ENCODE results near the gene TUBB3. TPM values are rescaled to one million over a fixed set of nuclear protein-coding genes. Genes with fewer than 3 reads are reported as not detected.

The TUBB3 gene
- total RNA-seq, 1 experiment from 2014 or later, result 79.6 TPM

DNA sequence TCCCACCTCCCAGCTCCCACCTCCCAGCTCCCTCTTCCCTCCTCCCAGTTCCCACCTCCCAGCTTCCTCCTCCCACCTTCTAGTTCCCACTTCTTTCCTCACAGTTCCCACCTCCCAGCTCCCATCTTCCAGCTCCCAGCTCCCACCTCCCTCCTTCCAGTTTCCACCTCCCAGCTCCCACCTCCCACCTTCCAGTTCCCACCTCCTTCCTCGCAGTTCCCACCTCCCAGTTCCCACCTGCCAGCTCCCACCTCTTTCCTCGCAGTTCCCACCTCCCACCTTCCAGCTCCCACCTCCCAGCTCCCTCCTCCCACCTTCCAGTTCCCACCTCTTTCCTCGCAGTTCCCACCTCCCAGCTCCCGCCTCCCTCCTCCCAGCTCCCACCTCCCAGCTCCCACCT lies 14.9 kb upstream of the TUBB3 start:
- ChIA-PET POLR2A (ENCODE audit: unreplicated experiment) (interaction anchor here (0.6 to 0.7 kb wide), 2 partner anchors 151 to 195 kb away, joined by 5 to 14 read pairs; no protein-coding TSS in a partner anchor), CTCF (interaction anchor here (0.7 kb wide), 2 partner anchors 32 to 84 kb away, joined by 4 to 33 read pairs; no protein-coding TSS in a partner anchor)
- intact Hi-C loops (cut with micrococcal nuclease; ENCODE audit: unreplicated experiment), result no loop called here
- no peak overlapping the region for H3K4me3 ChIP-seq
- no peaks in the 10 kb centered on the region for H3K27me3 ChIP-seq (ENCODE audit: insufficient read depth, low read depth)
- H3K9me2 ChIP-seq (ENCODE audit: insufficient read depth), result no peaks in the 10 kb centered on the region
- no peak overlapping the region for H3K4me2 ChIP-seq
- H3K27ac ChIP-seq, result no peak overlapping the region
- no peaks in the 10 kb centered on the region for H3K79me2 ChIP-seq (ENCODE audit: low read depth)
- BruUV-seq (replicated peaks), result no TSS peak
- H3K4me1 ChIP-seq (replicated peaks; ENCODE audit: insufficient read depth), result 0 out of 2 replicates have a peak, but pooled peaks cover 11% of the 10 kb centered on the region
- H2AFZ ChIP-seq, result no peak overlapping the region
- no peaks in the 10 kb centered on the region for H3K9me3 ChIP-seq (ENCODE audit: insufficient read depth, low read depth)
- TF ChIP-seq EZH2 (IDR thresholded peaks at IDR 0.05; ENCODE audit: low read depth) (no peak), CTCF (conservative IDR thresholded peaks at IDR 0.05) (no peak)
- H3F3A ChIP-seq (ENCODE audit: insufficient read depth, low read depth), result peaks cover 24% of the 10 kb centered on the region; the same call in 1 of the 2 replicates
- no peak for DNase-seq
- H3K36me3 ChIP-seq (ENCODE audit: low read depth), result peaks cover 6% of the 10 kb centered on the region; the same call in 1 of the 2 replicates
- no peaks in the 10 kb centered on the region; the same call in 1 of the 2 replicates for H4K20me1 ChIP-seq (ENCODE audit: insufficient read depth)

DNA sequence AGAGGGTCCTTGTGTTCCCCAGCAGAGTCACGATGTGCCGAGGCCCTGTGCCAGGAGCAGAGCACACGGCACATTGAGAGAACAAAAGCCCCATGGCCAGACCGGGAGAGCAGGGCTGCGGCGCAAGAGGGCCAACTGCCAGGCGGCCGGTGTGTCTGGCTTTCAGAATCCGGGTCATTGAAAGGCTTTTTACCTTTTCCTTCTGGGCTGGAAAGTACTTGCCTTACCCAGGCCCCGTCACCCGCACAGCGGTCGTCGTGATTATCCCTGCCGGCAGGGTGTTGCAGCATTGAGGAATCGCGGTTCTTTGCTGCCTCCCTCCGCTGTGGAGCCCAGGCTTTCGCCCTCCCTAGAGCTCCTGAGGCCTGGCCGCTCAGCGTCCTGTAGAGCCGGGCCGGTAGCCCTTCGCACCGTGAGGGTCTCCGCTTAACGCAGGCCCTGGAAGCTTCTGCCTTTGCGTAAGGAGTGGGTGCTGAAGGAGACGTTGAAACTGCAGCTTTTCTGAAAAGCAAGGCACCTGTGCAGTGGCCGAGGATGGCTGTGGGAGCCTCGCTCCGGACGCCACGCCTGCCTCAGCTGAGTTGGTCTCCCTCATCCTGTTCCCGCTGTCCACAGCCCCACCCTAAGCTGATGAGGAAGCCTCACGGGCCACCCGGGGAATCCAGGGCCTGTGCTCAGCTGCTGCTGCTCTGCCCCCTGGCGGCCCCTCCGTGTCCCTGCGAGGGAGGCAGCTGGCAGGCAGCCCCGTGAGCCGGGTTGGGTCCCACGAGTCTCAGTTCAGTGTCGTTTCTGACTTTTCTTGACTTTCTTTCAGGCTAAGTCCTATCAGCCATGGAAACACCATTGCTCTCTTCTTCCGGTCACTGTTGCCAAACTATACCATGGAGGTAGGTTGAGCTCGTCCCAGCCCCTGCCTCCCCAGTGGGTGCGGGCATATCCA lies 13.1 kb upstream of the TUBB3 start:
- H3K27ac ChIP-seq, result no peak overlapping the region
- H3K79me2 ChIP-seq (ENCODE audit: low read depth), result no peaks in the 10 kb centered on the region
- no peak overlapping the region for H2AFZ ChIP-seq
- DNase-seq, result peak in 1 of 2 experiments; percentile 76
- ChIA-PET CTCF (interaction anchor here (0.7 to 1.2 kb wide), 3 partner anchors 29 to 253 kb away, joined by 3 to 16 read pairs (median 4); no protein-coding TSS in a partner anchor), POLR2A (ENCODE audit: unreplicated experiment) (interaction anchor here (0.5 kb wide), 1 partner anchor 37 kb away, joined by 8 read pairs; the partner anchor contains the start of gene TCF25)
- H3K9me2 ChIP-seq (ENCODE audit: insufficient read depth), result no peaks in the 10 kb centered on the region
- no peaks in the 10 kb centered on the region for H3K27me3 ChIP-seq (ENCODE audit: insufficient read depth, low read depth)
- intact Hi-C loops (cut with micrococcal nuclease; ENCODE audit: unreplicated experiment), result no loop called here
- no peaks in the 10 kb centered on the region for H3K4me1 ChIP-seq (replicated peaks; ENCODE audit: insufficient read depth)
- no peaks in the 10 kb centered on the region; the same call in 1 of the 2 replicates for H4K20me1 ChIP-seq (ENCODE audit: insufficient read depth)
- no TSS peak for BruUV-seq (replicated peaks)
- peaks cover 30% of the 10 kb centered on the region; the same call in 1 of the 2 replicates for H3F3A ChIP-seq (ENCODE audit: insufficient read depth, low read depth)
- TF ChIP-seq CTCF (conservative IDR thresholded peaks at IDR 0.05), result peak; percentile 83
- no peak for TF ChIP-seq EZH2 (IDR thresholded peaks at IDR 0.05; ENCODE audit: low read depth)
- peaks cover 6% of the 10 kb centered on the region; the same call in 1 of the 2 replicates for H3K36me3 ChIP-seq (ENCODE audit: low read depth)
- no peak overlapping the region for H3K4me3 ChIP-seq
- no peaks in the 10 kb centered on the region for H3K9me3 ChIP-seq (ENCODE audit: insufficient read depth, low read depth)
- no peak overlapping the region for H3K4me2 ChIP-seq

DNA sequence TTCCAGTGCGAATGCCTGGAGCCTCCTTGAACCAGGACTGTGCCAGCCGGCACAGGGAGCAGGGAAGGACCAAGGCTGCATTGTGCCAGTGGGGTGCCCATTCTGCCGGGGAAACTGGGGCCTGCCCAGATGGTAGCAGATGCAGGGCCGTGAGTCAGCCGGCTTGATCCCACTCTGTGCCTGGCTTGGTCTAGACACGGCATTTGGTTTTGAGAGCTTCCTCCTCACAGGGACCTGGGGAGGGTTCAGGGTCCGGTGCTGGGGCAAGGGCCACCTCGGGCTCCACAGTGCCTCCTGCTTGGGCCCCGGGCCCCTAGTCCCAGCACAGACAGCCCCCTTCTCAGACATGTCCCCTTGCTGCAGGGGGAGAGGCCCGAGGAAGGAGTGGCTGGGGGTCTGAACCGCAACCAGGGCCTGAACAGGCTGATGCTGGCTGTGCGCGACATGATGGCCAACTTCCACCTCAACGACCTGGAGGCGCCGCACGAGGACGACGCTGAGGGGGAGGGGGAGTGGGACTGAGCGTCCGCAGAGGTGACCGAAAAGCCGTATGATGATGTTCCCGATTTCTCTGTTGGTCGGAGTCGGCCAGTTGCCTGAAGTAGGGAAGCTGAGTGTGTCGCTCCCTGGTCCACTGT lies 12.3 kb upstream of the TUBB3 start:
- no peaks in the 10 kb centered on the region for H3K79me2 ChIP-seq (ENCODE audit: low read depth)
- no peaks in the 10 kb centered on the region; the same call in 1 of the 2 replicates for H4K20me1 ChIP-seq (ENCODE audit: insufficient read depth)
- no peaks in the 10 kb centered on the region for H3K4me1 ChIP-seq (replicated peaks; ENCODE audit: insufficient read depth)
- H3K4me2 ChIP-seq, result no peak overlapping the region
- ChIA-PET POLR2A (ENCODE audit: unreplicated experiment) (no interaction called here), CTCF (interaction anchor here (0.7 to 1.2 kb wide), 2 partner anchors 30 to 50 kb away, joined by 3 to 4 read pairs; no protein-coding TSS in a partner anchor)
- no peak overlapping the region for H3K27ac ChIP-seq
- H3F3A ChIP-seq (ENCODE audit: insufficient read depth, low read depth), result peaks cover 25% of the 10 kb centered on the region; the same call in 1 of the 2 replicates
- H3K4me3 ChIP-seq, result no peak overlapping the region
- H3K9me2 ChIP-seq (ENCODE audit: insufficient read depth), result no peaks in the 10 kb centered on the region
- no peak overlapping the region for H2AFZ ChIP-seq
- DNase-seq, result no peak
- BruUV-seq (replicated peaks), result TSS peak; percentile 8
- TF ChIP-seq CTCF (conservative IDR thresholded peaks at IDR 0.05), result no peak
- no peak for TF ChIP-seq EZH2 (IDR thresholded peaks at IDR 0.05; ENCODE audit: low read depth)
- no peaks in the 10 kb centered on the region for H3K27me3 ChIP-seq (ENCODE audit: insufficient read depth, low read depth)
- H3K9me3 ChIP-seq (ENCODE audit: insufficient read depth, low read depth), result no peaks in the 10 kb centered on the region
- intact Hi-C loops (cut with micrococcal nuclease; ENCODE audit: unreplicated experiment), result no loop called here
- peaks cover 6% of the 10 kb centered on the region; the same call in 1 of the 2 replicates for H3K36me3 ChIP-seq (ENCODE audit: low read depth)

All from PC-9 (cell line).